ENCODE results near the gene LYSMD2. TPM values are rescaled to one million over a fixed set of nuclear protein-coding genes. Genes with fewer than 3 reads are reported as not detected.

The LYSMD2 gene
- total and polyA plus RNA-seq, 9 of the 15 experiments (the other 6 are each of a cell fraction or from before 2014, with no cell fraction given) = 4.3 to 30.3 (median 9.8) TPM

DNA sequence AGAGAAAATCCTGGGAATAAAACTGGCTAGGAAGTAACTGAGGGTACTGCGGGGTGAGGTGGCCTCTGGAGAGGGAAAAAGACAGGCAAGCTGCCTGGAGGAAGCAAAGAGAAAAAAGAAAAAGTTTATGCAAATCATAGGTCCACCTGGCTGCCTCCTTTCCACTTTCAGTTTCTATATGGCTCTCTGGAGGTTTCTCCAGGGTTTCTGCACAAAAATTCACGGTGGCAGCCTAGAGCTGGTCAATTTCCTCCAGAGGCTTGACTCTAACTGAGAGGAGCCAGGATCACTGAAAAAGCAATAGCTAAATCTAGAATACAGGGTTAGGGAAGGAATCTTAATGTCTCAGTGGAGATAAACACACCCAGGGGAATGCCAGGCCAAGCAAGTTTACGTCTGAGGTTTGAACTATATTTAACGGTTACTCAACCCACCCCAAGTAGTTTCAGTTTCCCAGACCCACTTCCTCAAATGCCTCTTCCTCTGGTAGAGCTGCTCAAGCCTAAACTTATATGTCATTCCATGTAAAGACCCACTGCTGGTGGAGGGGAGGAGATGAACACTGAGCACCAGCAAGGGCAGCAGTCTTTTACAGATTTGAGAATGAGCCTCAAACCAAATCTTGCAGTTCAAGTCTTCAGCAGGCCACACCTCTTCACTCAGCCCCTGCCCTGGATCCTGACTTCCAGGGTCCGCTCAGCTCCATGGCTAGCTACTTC lies 5.7 kb downstream of the LYSMD2 start (continued):
- TF ChIP-seq, protein P1, sequence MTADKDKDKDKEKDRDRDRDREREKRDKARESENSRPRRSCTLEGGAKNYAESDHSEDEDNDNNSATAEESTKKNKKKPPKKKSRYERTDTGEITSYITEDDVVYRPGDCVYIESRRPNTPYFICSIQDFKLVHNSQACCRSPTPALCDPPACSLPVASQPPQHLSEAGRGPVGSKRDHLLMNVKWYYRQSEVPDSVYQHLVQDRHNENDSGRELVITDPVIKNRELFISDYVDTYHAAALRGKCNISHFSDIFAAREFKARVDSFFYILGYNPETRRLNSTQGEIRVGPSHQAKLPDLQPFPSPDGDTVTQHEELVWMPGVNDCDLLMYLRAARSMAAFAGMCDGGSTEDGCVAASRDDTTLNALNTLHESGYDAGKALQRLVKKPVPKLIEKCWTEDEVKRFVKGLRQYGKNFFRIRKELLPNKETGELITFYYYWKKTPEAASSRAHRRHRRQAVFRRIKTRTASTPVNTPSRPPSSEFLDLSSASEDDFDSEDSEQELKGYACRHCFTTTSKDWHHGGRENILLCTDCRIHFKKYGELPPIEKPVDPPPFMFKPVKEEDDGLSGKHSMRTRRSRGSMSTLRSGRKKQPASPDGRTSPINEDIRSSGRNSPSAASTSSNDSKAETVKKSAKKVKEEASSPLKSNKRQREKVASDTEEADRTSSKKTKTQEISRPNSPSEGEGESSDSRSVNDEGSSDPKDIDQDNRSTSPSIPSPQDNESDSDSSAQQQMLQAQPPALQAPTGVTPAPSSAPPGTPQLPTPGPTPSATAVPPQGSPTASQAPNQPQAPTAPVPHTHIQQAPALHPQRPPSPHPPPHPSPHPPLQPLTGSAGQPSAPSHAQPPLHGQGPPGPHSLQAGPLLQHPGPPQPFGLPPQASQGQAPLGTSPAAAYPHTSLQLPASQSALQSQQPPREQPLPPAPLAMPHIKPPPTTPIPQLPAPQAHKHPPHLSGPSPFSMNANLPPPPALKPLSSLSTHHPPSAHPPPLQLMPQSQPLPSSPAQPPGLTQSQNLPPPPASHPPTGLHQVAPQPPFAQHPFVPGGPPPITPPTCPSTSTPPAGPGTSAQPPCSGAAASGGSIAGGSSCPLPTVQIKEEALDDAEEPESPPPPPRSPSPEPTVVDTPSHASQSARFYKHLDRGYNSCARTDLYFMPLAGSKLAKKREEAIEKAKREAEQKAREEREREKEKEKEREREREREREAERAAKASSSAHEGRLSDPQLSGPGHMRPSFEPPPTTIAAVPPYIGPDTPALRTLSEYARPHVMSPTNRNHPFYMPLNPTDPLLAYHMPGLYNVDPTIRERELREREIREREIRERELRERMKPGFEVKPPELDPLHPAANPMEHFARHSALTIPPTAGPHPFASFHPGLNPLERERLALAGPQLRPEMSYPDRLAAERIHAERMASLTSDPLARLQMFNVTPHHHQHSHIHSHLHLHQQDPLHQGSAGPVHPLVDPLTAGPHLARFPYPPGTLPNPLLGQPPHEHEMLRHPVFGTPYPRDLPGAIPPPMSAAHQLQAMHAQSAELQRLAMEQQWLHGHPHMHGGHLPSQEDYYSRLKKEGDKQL (CRISPR knock-in tag; IDR thresholded peaks at IDR 0.05; ENCODE audit: borderline replicate concordance) = no peak
- TF ChIP-seq POLR3G (IDR thresholded peaks at IDR 0.05; ENCODE audit: extremely low read depth, insufficient read length, insufficient replicate concordance) (no peak), FOSL1 (tag; conservative IDR thresholded peaks at IDR 0.05) (no peak), BRF1 (IDR thresholded peaks at IDR 0.05; ENCODE audit: borderline replicate concordance, extremely low read depth, insufficient read length) (no peak), BRD9 (IDR thresholded peaks at IDR 0.05; ENCODE audit: low read depth, partially characterized antibody) (no peak), MYBL2 (IDR thresholded peaks at IDR 0.05; ENCODE audit: low read depth) (peak; percentile 58; the same call in 1 of the 2 replicates), MYBL2 (CRISPR knock-in tag; IDR thresholded peaks at IDR 0.05; ENCODE audit: borderline replicate concordance) (no peak), MXI1 (IDR thresholded peaks at IDR 0.05; ENCODE audit: low read depth, low read length) (no peak), SP2 (IDR thresholded peaks at IDR 0.05; ENCODE audit: extremely low read depth, low read depth, low read length, poor library complexity, severe bottlenecking) (no peak), MED1 (CRISPR knock-in tag; IDR thresholded peaks at IDR 0.05; ENCODE audit: borderline replicate concordance) (no peak), COPS2 (conservative IDR thresholded peaks at IDR 0.05) (no peak), RHOXF2B (CRISPR knock-in tag; conservative IDR thresholded peaks at IDR 0.05) (no peak), CXXC5 (CRISPR knock-in tag; IDR thresholded peaks at IDR 0.05) (peak; percentile 28; the same call in 1 of the 2 replicates), RBM14 (IDR thresholded peaks at IDR 0.05; ENCODE audit: borderline replicate concordance, insufficient read depth, low read depth, low read length) (no peak), KDM2B (CRISPR knock-in tag; IDR thresholded peaks at IDR 0.05) (no peak), PTTG1 (tag; IDR thresholded peaks at IDR 0.05; ENCODE audit: low read depth) (no peak), STAT5A (IDR thresholded peaks at IDR 0.05; ENCODE audit: borderline replicate concordance, low read length) (no peak), KLF1 (tag; IDR thresholded peaks at IDR 0.05) (no peak), WHSC1 (IDR thresholded peaks at IDR 0.05; ENCODE audit: low read length) (no peak), HNRNPL (IDR thresholded peaks at IDR 0.05; ENCODE audit: low read depth, low read length) (no peak), PRMT5 (CRISPR knock-in tag; IDR thresholded peaks at IDR 0.05) (no peak), CTBP1 (IDR thresholded peaks at IDR 0.05; ENCODE audit: borderline replicate concordance) (peak; percentile 28; the same call in 1 of the 2 replicates)
- TF ChIP-seq, protein P2, sequence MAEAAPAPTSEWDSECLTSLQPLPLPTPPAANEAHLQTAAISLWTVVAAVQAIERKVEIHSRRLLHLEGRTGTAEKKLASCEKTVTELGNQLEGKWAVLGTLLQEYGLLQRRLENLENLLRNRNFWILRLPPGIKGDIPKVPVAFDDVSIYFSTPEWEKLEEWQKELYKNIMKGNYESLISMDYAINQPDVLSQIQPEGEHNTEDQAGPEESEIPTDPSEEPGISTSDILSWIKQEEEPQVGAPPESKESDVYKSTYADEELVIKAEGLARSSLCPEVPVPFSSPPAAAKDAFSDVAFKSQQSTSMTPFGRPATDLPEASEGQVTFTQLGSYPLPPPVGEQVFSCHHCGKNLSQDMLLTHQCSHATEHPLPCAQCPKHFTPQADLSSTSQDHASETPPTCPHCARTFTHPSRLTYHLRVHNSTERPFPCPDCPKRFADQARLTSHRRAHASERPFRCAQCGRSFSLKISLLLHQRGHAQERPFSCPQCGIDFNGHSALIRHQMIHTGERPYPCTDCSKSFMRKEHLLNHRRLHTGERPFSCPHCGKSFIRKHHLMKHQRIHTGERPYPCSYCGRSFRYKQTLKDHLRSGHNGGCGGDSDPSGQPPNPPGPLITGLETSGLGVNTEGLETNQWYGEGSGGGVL (CRISPR knock-in tag; IDR thresholded peaks at IDR 0.05) = no peak

All from K562 (cell line).